ENCODE measurements around the gene VPS37C. TPM values are rescaled to one million over a fixed set of nuclear protein-coding genes. Genes with fewer than 3 reads are reported as not detected.
A peak's percentile ranks its signal among the peaks of the same experiment; 100 is the strongest.

Gene VPS37C
- total and polyA plus RNA-seq, 9 of the 15 experiments (the other 6 are each of a cell fraction or from before 2014, with no cell fraction given), result 0.62 to 29.8 (median 11.5) TPM

GRCh38 chr11:61165785-61166184 lies 4.6 kb upstream of the VPS37C start (continued):
- TF ChIP-seq, protein P1, sequence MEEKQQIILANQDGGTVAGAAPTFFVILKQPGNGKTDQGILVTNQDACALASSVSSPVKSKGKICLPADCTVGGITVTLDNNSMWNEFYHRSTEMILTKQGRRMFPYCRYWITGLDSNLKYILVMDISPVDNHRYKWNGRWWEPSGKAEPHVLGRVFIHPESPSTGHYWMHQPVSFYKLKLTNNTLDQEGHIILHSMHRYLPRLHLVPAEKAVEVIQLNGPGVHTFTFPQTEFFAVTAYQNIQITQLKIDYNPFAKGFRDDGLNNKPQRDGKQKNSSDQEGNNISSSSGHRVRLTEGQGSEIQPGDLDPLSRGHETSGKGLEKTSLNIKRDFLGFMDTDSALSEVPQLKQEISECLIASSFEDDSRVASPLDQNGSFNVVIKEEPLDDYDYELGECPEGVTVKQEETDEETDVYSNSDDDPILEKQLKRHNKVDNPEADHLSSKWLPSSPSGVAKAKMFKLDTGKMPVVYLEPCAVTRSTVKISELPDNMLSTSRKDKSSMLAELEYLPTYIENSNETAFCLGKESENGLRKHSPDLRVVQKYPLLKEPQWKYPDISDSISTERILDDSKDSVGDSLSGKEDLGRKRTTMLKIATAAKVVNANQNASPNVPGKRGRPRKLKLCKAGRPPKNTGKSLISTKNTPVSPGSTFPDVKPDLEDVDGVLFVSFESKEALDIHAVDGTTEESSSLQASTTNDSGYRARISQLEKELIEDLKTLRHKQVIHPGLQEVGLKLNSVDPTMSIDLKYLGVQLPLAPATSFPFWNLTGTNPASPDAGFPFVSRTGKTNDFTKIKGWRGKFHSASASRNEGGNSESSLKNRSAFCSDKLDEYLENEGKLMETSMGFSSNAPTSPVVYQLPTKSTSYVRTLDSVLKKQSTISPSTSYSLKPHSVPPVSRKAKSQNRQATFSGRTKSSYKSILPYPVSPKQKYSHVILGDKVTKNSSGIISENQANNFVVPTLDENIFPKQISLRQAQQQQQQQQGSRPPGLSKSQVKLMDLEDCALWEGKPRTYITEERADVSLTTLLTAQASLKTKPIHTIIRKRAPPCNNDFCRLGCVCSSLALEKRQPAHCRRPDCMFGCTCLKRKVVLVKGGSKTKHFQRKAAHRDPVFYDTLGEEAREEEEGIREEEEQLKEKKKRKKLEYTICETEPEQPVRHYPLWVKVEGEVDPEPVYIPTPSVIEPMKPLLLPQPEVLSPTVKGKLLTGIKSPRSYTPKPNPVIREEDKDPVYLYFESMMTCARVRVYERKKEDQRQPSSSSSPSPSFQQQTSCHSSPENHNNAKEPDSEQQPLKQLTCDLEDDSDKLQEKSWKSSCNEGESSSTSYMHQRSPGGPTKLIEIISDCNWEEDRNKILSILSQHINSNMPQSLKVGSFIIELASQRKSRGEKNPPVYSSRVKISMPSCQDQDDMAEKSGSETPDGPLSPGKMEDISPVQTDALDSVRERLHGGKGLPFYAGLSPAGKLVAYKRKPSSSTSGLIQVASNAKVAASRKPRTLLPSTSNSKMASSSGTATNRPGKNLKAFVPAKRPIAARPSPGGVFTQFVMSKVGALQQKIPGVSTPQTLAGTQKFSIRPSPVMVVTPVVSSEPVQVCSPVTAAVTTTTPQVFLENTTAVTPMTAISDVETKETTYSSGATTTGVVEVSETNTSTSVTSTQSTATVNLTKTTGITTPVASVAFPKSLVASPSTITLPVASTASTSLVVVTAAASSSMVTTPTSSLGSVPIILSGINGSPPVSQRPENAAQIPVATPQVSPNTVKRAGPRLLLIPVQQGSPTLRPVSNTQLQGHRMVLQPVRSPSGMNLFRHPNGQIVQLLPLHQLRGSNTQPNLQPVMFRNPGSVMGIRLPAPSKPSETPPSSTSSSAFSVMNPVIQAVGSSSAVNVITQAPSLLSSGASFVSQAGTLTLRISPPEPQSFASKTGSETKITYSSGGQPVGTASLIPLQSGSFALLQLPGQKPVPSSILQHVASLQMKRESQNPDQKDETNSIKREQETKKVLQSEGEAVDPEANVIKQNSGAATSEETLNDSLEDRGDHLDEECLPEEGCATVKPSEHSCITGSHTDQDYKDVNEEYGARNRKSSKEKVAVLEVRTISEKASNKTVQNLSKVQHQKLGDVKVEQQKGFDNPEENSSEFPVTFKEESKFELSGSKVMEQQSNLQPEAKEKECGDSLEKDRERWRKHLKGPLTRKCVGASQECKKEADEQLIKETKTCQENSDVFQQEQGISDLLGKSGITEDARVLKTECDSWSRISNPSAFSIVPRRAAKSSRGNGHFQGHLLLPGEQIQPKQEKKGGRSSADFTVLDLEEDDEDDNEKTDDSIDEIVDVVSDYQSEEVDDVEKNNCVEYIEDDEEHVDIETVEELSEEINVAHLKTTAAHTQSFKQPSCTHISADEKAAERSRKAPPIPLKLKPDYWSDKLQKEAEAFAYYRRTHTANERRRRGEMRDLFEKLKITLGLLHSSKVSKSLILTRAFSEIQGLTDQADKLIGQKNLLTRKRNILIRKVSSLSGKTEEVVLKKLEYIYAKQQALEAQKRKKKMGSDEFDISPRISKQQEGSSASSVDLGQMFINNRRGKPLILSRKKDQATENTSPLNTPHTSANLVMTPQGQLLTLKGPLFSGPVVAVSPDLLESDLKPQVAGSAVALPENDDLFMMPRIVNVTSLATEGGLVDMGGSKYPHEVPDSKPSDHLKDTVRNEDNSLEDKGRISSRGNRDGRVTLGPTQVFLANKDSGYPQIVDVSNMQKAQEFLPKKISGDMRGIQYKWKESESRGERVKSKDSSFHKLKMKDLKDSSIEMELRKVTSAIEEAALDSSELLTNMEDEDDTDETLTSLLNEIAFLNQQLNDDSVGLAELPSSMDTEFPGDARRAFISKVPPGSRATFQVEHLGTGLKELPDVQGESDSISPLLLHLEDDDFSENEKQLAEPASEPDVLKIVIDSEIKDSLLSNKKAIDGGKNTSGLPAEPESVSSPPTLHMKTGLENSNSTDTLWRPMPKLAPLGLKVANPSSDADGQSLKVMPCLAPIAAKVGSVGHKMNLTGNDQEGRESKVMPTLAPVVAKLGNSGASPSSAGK (IDR thresholded peaks at IDR 0.05), result peak; percentile 56; the same call in 1 of the 2 replicates
- peak; percentile 60 to 72 for TF ChIP-seq MNT (conservative IDR thresholded peaks at IDR 0.05)
